Cardiac muscle cell (in vitro differentiated cells and primary cell): Measurements from ENCODE around the gene WSCD2. TPM values are rescaled to one million over a fixed set of nuclear protein-coding genes. Genes with fewer than 3 reads are reported as not detected.

Experiments used
- DNase-seq, 2 donors: peaks; one replicate each; pipeline versions ENCODE4 v3.0.0 to v3.0.0-alpha.2; 2010 to 2017; ENCODE audit warnings: low read depth in 1 of 2, low spot score in 1 of 2
- H3K27ac ChIP-seq: fragments of 200-600 bp; sonication (generic); 2 replicates; pipeline ENCODE4 v1.5.1; 2016
- H3K27me3 ChIP-seq: fragments of 200-600 bp; sonication (generic); 2 replicates; pipeline ENCODE4 v1.6.0; 2016; ENCODE audit warnings: control low read depth
- H3K36me3 ChIP-seq: fragments of 200-600 bp; sonication (generic); 2 replicates; pipeline ENCODE4 v1.5.1; 2016; ENCODE audit warnings: control low read depth
- H3K4me1 ChIP-seq: fragments of 200-600 bp; sonication (generic); 2 replicates; pipeline ENCODE4 v1.8.1; 2017; ENCODE audit warnings: low read depth, mild to moderate bottlenecking, mixed run types
- H3K4me3 ChIP-seq: fragments of 200-600 bp; sonication (generic); 2 replicates; pipeline ENCODE4 v1.5.1; 2016; ENCODE audit warnings: mild to moderate bottlenecking
- H3K9me3 ChIP-seq: fragments of 200-600 bp; sonication (generic); 2 replicates; pipeline ENCODE4 v1.5.1; 2017; ENCODE audit warnings: low read depth, mild to moderate bottlenecking, control low read depth
- polyA plus RNA-seq: library from polyadenylated mRNA; unstranded; fragments of >200 nt; fragmentation: Nextera tagmentation; extraction: Ambion mirVana; gene quantifications from 2 replicates; pipeline ENCODE4 v1.2.1, GENCODE V29; 2016
- total RNA-seq: library from RNA; depleted of rRNA; stranded (reverse); fragments of >200 nt; gene quantifications from 2 replicates; pipeline ENCODE4 v1.2.3, GENCODE V29; 2016
- TF ChIP-seq, protein P1 (sequence below): IDR thresholded peaks from 2 replicates; pipeline ENCODE4 v1.5.1; 2012; ENCODE audit warnings: low read depth, mild to moderate bottlenecking, low read length

WSCD2 gene
- total and polyA plus RNA-seq, 2 experiments from 2014 or later, result 7.0 to 7.1 TPM

DNA sequence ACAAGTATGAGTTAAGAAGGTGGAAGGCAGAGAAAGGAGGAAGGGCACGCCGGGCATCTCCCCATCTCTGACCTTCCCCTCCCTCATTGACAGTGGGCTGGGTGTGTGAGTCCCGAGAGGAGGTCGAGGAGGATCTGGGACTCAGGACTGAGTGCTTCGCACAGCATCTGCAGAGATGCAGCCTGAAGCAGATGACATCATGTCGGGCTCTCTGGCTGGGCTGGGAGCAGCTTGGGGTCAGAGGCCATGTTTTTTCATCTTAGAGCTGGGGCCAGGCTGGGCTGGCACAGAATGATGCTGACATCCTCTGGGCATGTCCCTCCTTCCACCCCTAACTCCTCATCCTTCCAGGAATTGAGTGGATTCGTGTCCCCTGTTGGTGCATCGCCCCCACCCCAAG, 166.6 kb downstream of the WSCD2 start:
- Histone ChIP-seq H3K36me3 (no peaks in the 10 kb centered on the region), H3K4me3 (no peak overlapping the region), H3K4me1 (no peaks in the 10 kb centered on the region), H3K9me3 (no peaks in the 10 kb centered on the region), H3K27ac (no peak overlapping the region), H3K27me3 (no peaks in the 10 kb centered on the region)
- DNase-seq, result no peak
- TF ChIP-seq, protein P1, sequence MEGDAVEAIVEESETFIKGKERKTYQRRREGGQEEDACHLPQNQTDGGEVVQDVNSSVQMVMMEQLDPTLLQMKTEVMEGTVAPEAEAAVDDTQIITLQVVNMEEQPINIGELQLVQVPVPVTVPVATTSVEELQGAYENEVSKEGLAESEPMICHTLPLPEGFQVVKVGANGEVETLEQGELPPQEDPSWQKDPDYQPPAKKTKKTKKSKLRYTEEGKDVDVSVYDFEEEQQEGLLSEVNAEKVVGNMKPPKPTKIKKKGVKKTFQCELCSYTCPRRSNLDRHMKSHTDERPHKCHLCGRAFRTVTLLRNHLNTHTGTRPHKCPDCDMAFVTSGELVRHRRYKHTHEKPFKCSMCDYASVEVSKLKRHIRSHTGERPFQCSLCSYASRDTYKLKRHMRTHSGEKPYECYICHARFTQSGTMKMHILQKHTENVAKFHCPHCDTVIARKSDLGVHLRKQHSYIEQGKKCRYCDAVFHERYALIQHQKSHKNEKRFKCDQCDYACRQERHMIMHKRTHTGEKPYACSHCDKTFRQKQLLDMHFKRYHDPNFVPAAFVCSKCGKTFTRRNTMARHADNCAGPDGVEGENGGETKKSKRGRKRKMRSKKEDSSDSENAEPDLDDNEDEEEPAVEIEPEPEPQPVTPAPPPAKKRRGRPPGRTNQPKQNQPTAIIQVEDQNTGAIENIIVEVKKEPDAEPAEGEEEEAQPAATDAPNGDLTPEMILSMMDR, result no peak

DNA sequence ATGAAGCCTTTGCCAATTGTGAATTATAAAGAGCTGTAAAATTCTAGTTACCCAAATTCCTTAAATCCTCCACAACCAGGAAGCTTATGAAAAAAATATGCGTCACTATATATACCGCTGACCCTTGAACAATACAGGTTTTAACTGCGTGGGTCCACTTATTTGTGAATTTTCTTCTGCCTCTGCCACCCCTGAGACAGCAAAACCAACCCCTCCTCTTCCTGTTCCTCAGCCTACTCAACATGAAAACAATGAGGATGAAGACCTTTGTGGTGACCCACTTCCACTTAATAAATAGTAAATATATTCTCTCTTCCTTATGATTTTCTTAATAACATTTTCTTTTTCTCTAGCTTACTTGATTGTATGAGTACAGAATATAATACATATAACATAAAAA, 167.9 kb downstream of the WSCD2 start:
- no peaks in the 10 kb centered on the region for H3K27me3 ChIP-seq
- no peaks in the 10 kb centered on the region for H3K4me1 ChIP-seq
- TF ChIP-seq, protein P1, result no peak
- H3K4me3 ChIP-seq, result no peak overlapping the region
- no peaks in the 10 kb centered on the region for H3K36me3 ChIP-seq
- no peak for DNase-seq
- no peak overlapping the region for H3K27ac ChIP-seq
- no peaks in the 10 kb centered on the region for H3K9me3 ChIP-seq

- TF ChIP-seq, protein P1, result no peak
- no peaks in the 10 kb centered on the region for H3K9me3 ChIP-seq
- H3K4me3 ChIP-seq, result no peak overlapping the region
- no peaks in the 10 kb centered on the region for H3K36me3 ChIP-seq
- no peaks in the 10 kb centered on the region for H3K27me3 ChIP-seq
- no peaks in the 10 kb centered on the region for H3K4me1 ChIP-seq
- no peak overlapping the region for H3K27ac ChIP-seq
- DNase-seq, result no peak
These were observed 168.3 kb downstream of the WSCD2 start for GRCh38 chr12:108297424-108297823.

- Histone ChIP-seq H3K36me3 (no peaks in the 10 kb centered on the region), H3K4me3 (no peak overlapping the region), H3K4me1 (no peaks in the 10 kb centered on the region), H3K27me3 (no peaks in the 10 kb centered on the region), H3K9me3 (no peaks in the 10 kb centered on the region), H3K27ac (no peak overlapping the region)
- no peak for DNase-seq
- TF ChIP-seq, protein P1, result no peak
These were observed 169.0 kb downstream of the WSCD2 start for GRCh38 chr12:108297895-108298760.

DNA sequence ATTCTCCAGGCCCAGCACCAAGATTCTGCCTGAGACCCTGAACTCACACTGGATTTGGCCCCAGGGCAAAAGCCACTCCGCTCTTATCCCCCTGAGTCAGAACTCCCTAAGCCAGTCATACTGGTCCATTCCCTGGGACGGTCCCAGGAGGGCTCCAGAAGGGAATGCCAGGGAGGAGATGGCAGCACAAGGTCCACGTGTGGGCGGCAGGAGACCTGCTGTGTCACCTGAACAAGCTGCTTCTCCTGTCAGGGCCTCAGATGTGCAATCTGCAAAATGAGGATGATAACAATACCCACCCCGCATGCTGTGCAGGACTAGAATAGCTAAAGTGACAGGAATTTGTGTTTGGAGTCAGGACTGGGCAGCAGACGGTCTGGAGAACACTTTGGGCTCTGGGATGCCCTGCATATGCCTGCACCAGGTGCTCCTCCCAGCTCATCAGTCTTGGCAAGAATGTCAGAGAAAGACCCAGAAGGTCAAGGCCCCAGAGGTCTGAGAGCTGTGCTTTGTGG, 169.7 kb downstream of the WSCD2 start:
- Histone ChIP-seq H3K27me3 (no peaks in the 10 kb centered on the region), H3K4me3 (no peak overlapping the region), H3K4me1 (no peaks in the 10 kb centered on the region), H3K9me3 (no peaks in the 10 kb centered on the region), H3K27ac (no peak overlapping the region), H3K36me3 (no peaks in the 10 kb centered on the region)
- TF ChIP-seq, protein P1, result no peak
- no peak for DNase-seq
